Measurements from ENCODE around the gene ACTG1. TPM values are rescaled to one million over a fixed set of nuclear protein-coding genes. Genes with fewer than 3 reads are reported as not detected.

Gene ACTG1
- total and polyA plus RNA-seq, 9 of the 15 experiments (the other 6 are each of a cell fraction or from before 2014, with no cell fraction given) = 224 to 1,775 (median 568) TPM

GRCh38 chr17:81533339-81534141, 20.9 kb upstream of the ACTG1 start:
- Histone ChIP-seq H4K20me1 (replicated peaks; ENCODE audit: control insufficient read depth, insufficient read depth, low read length) (peaks cover 13% of the 10 kb centered on the region; the same call in 1 of the 2 replicates), H3K9ac (ENCODE audit: insufficient read depth in 1 of 2, low read depth in 2 of 2, low read length in 2 of 2) (peak overlapping the region in 1 of 2 experiments; percentile 68; a peak in 1 of 4 replicates), H3K4me3 (no peak overlapping the region), H3K4me2 (ENCODE audit: insufficient read depth, low read length) (no peak overlapping the region), H2AFZ (ENCODE audit: low read depth, low read length) (no peak overlapping the region), H3K9me3 (replicated peaks; ENCODE audit: control insufficient read depth, insufficient read depth, low read depth, low read length) (0 out of 2 replicates have a peak, but pooled peaks cover 2% of the 10 kb centered on the region), H3K36me3 (ENCODE audit: control insufficient read depth, insufficient read depth, low read length) (peaks cover 7% of the 10 kb centered on the region; the same call in 1 of the 3 replicates), H3K9me1 (ENCODE audit: control insufficient read depth, insufficient read depth, low read length) (peaks cover 4% of the 10 kb centered on the region), H3K4me1 (replicated peaks in 1 of 2; ENCODE audit: control insufficient read depth in 2 of 2, insufficient read depth in 2 of 2, low read length in 2 of 2) (peaks cover 0 to 53% of the 10 kb centered on the region in 2 experiments; a peak in 2 of 5 replicates), H3K27me3 (ENCODE audit: control insufficient read depth in 2 of 2, insufficient read depth in 2 of 2, low read length in 2 of 2) (0 out of 5 replicates have a peak, but pooled peaks cover 0 to 5% of the 10 kb centered on the region in 2 experiments), H3K79me2 (ENCODE audit: control insufficient read depth, insufficient read depth, low read length) (no peaks in the 10 kb centered on the region), H3K27ac (ENCODE audit: extremely low read depth, low read depth, low read length) (no peak overlapping the region)
- no peak for FAIRE-seq
- intact Hi-C loops (cut with micrococcal nuclease) (no loop called here), in situ Hi-C loops (cut with MboI) (no loop called here)
- 40% methylated on average over 21 of the region's 21 CpGs for WGBS (ENCODE audit: insufficient coverage, low coverage, missing lambda C conversion rate)
- CTCF ChIA-PET (ENCODE audit: low intra/inter-chr PET ratio) = no interaction called here
- no TSS peak for BruUV-seq (replicated peaks)
- POLR2A ChIA-PET = interaction anchor here (0.7 to 1.8 kb wide), 3 partner anchors 9 to 59 kb away, joined by 3 to 6 read pairs (median 3); no protein-coding TSS in a partner anchor
- TF ChIP-seq SMAD3 (CRISPR knock-in tag; conservative IDR thresholded peaks at IDR 0.05) (no peak), POLR2A (conservative IDR thresholded peaks at IDR 0.05) (peak; percentile 29; the same call in 1 of the 2 replicates)
- ATAC-seq = no peak
- no peak for DNase-seq (ENCODE audit: extremely low read depth in 1 of 4, low spot score in 3 of 4)

GRCh38 chr17:81532490-81533287, 20.1 kb upstream of the ACTG1 start:
- Histone ChIP-seq H2AFZ (ENCODE audit: low read depth, low read length) (no peak overlapping the region), H3K4me3 (no peak overlapping the region), H3K4me1 (replicated peaks in 1 of 2; ENCODE audit: control insufficient read depth in 2 of 2, insufficient read depth in 2 of 2, low read length in 2 of 2) (peaks cover 0 to 53% of the 10 kb centered on the region in 2 experiments; a peak in 2 of 5 replicates), H4K20me1 (replicated peaks; ENCODE audit: control insufficient read depth, insufficient read depth, low read length) (peaks cover 4% of the 10 kb centered on the region; the same call in 1 of the 2 replicates), H3K79me2 (ENCODE audit: control insufficient read depth, insufficient read depth, low read length) (no peaks in the 10 kb centered on the region), H3K9me1 (ENCODE audit: control insufficient read depth, insufficient read depth, low read length) (peaks cover 4% of the 10 kb centered on the region), H3K4me2 (ENCODE audit: insufficient read depth, low read length) (no peak overlapping the region), H3K27ac (ENCODE audit: extremely low read depth, low read depth, low read length) (no peak overlapping the region), H3K9ac (ENCODE audit: insufficient read depth in 1 of 2, low read depth in 2 of 2, low read length in 2 of 2) (no peak overlapping the region), H3K27me3 (ENCODE audit: control insufficient read depth in 2 of 2, insufficient read depth in 2 of 2, low read length in 2 of 2) (peaks cover 0 to 8% of the 10 kb centered on the region in 2 experiments; a peak in 2 of 5 replicates), H3K9me3 (replicated peaks; ENCODE audit: control insufficient read depth, insufficient read depth, low read depth, low read length) (0 out of 2 replicates have a peak, but pooled peaks cover 2% of the 10 kb centered on the region), H3K36me3 (ENCODE audit: control insufficient read depth, insufficient read depth, low read length) (no peaks in the 10 kb centered on the region)
- in situ Hi-C loops (cut with MboI) = no loop called here
- BruUV-seq (replicated peaks) = no TSS peak
- no peak for DNase-seq (ENCODE audit: extremely low read depth in 1 of 4, low spot score in 3 of 4)
- ATAC-seq = no peak
- WGBS (ENCODE audit: insufficient coverage, low coverage, missing lambda C conversion rate) = 48% methylated on average over 8 of the region's 11 CpGs
- CTCF ChIA-PET (ENCODE audit: low intra/inter-chr PET ratio) = no interaction called here
- POLR2A ChIA-PET = interaction anchor here (0.6 to 1.8 kb wide), 2 partner anchors 12 to 14 kb away, joined by 3 to 6 read pairs; no protein-coding TSS in a partner anchor
- peak; percentile 6 for FAIRE-seq
- intact Hi-C loops (cut with micrococcal nuclease) = no loop called here
- TF ChIP-seq ZHX1 (conservative IDR thresholded peaks at IDR 0.05; ENCODE audit: low read length) (no peak), HEY1 (CRISPR knock-in tag; IDR thresholded peaks at IDR 0.05; ENCODE audit: borderline replicate concordance) (no peak), CTBP1 (IDR thresholded peaks at IDR 0.05; ENCODE audit: borderline replicate concordance) (no peak), PTRF (tag; IDR thresholded peaks at IDR 0.05) (no peak), POLR2G (IDR thresholded peaks at IDR 0.05; ENCODE audit: low read depth, low read length) (peak; percentile 78), CREBBP (IDR thresholded peaks at IDR 0.05; ENCODE audit: low read depth, low read length) (peak; percentile 1), ZNF780A (CRISPR knock-in tag; IDR thresholded peaks at IDR 0.05) (no peak), MEIS2 (IDR thresholded peaks at IDR 0.05; ENCODE audit: partially characterized antibody) (no peak), ZNF311 (CRISPR knock-in tag; IDR thresholded peaks at IDR 0.05) (no peak)

All from K562 (cell line).